ENCODE data around the gene ZNF423. TPM values are rescaled to one million over a fixed set of nuclear protein-coding genes. Genes with fewer than 3 reads are reported as not detected.

The ZNF423 gene
- polyA plus RNA-seq, 1 donor from 2014 or later: 4.5 TPM

GRCh38 chr16:49697631-49698452 lies 158.1 kb downstream of the ZNF423 start:
- peaks cover 17% of the 10 kb centered on the region for H3F3A ChIP-seq (ENCODE audit: insufficient read depth, low read length, poor library complexity, severe bottlenecking)
- H2AFZ ChIP-seq (ENCODE audit: low read depth, low read length): no peak overlapping the region
- no peak overlapping the region for H3K27ac ChIP-seq (ENCODE audit: low read length)
- no peaks in the 10 kb centered on the region for H3K9me2 ChIP-seq (ENCODE audit: insufficient read depth, low read length)
- H3K4me3 ChIP-seq (ENCODE audit: low read length): no peak overlapping the region
- no peak overlapping the region for H3K9ac ChIP-seq (ENCODE audit: low read length)
- no peaks in the 10 kb centered on the region for H4K20me1 ChIP-seq (ENCODE audit: insufficient read depth)
- no peaks in the 10 kb centered on the region for H3K36me3 ChIP-seq (ENCODE audit: insufficient read depth, low read length)
- TF ChIP-seq SMC3 (conservative IDR thresholded peaks at IDR 0.05; ENCODE audit: poor library complexity): no peak
- TF ChIP-seq REST (IDR thresholded peaks at IDR 0.05; ENCODE audit: borderline replicate concordance): no peak
- TF ChIP-seq EZH2 (IDR thresholded peaks at IDR 0.05; ENCODE audit: borderline replicate concordance, insufficient read depth, low read length, poor library complexity, severe bottlenecking): no peak
- no peak for TF ChIP-seq EP300 (conservative IDR thresholded peaks at IDR 0.05; ENCODE audit: poor library complexity, severe bottlenecking)
- TF ChIP-seq CTCF (IDR thresholded peaks at IDR 0.05; ENCODE audit: poor library complexity, severe bottlenecking): no peak
- TF ChIP-seq RAD21 (conservative IDR thresholded peaks at IDR 0.05): no peak
- TF ChIP-seq TAF1 (IDR thresholded peaks at IDR 0.05; ENCODE audit: low read depth): no peak
- TF ChIP-seq MXI1 (conservative IDR thresholded peaks at IDR 0.05; ENCODE audit: poor library complexity, severe bottlenecking): no peak
- TF ChIP-seq POLR2AphosphoS5 (IDR thresholded peaks at IDR 0.05): no peak
- H3K79me2 ChIP-seq (replicated peaks; ENCODE audit: insufficient read depth, low read length): no peaks in the 10 kb centered on the region
- no peaks in the 10 kb centered on the region for H3K27me3 ChIP-seq (ENCODE audit: insufficient read depth, low read depth, low read length)
- no peak overlapping the region for H3K4me2 ChIP-seq (ENCODE audit: low read length)
- H3K9me3 ChIP-seq (ENCODE audit: low read length): no peaks in the 10 kb centered on the region

DNA sequence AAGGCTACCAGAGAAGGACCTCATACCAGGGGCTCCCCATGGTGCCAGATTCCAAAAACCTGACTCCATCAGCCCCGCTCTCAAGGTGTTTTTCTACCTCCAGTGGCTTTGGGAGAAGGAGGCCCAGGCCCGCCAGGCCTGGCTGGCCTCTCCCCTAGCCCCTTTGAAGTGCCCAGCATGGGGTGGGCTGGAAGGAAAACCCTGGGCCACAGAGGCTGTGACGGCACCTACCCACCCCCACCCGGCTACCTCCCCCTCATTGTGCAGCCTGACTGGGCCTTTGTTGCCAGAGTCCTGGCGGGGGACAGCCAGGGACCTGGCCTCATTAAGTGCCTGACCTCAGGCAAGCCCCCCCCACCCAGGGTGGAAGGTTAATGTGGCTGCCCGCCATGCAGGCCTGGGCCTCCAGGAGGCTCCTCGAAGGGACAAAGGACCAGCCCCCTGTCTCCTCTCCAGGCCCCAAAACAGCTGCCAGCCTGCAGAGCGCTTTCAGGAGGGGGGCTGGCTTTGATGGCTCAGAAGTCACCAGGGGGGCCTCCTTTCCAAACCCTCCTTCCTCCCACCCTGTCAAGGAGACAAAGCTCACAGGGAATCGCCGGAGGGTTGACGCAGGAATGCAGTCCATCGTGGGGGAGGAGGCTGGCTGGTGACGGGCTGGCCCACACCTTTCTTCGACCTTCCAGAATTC lies 159.4 kb downstream of the ZNF423 start:
- TF ChIP-seq REST (IDR thresholded peaks at IDR 0.05; ENCODE audit: borderline replicate concordance) (no peak), TAF1 (IDR thresholded peaks at IDR 0.05; ENCODE audit: low read depth) (no peak), POLR2AphosphoS5 (IDR thresholded peaks at IDR 0.05) (no peak), EZH2 (IDR thresholded peaks at IDR 0.05; ENCODE audit: borderline replicate concordance, insufficient read depth, low read length, poor library complexity, severe bottlenecking) (no peak), RAD21 (conservative IDR thresholded peaks at IDR 0.05) (no peak), EP300 (conservative IDR thresholded peaks at IDR 0.05; ENCODE audit: poor library complexity, severe bottlenecking) (no peak), MXI1 (conservative IDR thresholded peaks at IDR 0.05; ENCODE audit: poor library complexity, severe bottlenecking) (no peak), CTCF (IDR thresholded peaks at IDR 0.05; ENCODE audit: poor library complexity, severe bottlenecking) (no peak), SMC3 (conservative IDR thresholded peaks at IDR 0.05; ENCODE audit: poor library complexity) (no peak)
- no peak overlapping the region for H3K27ac ChIP-seq (ENCODE audit: low read length)

More for the DNA sequence above, 159.4 kb downstream of the ZNF423 start:
- no peaks in the 10 kb centered on the region for H4K20me1 ChIP-seq (ENCODE audit: insufficient read depth)
- H3K4me3 ChIP-seq (ENCODE audit: low read length): no peak overlapping the region
- no peak overlapping the region for H3K4me2 ChIP-seq (ENCODE audit: low read length)
- no peaks in the 10 kb centered on the region for H3K9me3 ChIP-seq (ENCODE audit: low read length)
- H3K36me3 ChIP-seq (ENCODE audit: insufficient read depth, low read length): no peaks in the 10 kb centered on the region
- H3K9ac ChIP-seq (ENCODE audit: low read length): no peak overlapping the region
- H3K9me2 ChIP-seq (ENCODE audit: insufficient read depth, low read length): no peaks in the 10 kb centered on the region
- H2AFZ ChIP-seq (ENCODE audit: low read depth, low read length): no peak overlapping the region
- H3K27me3 ChIP-seq (ENCODE audit: insufficient read depth, low read depth, low read length): no peaks in the 10 kb centered on the region
- peaks cover 13% of the 10 kb centered on the region for H3F3A ChIP-seq (ENCODE audit: insufficient read depth, low read length, poor library complexity, severe bottlenecking)
- H3K79me2 ChIP-seq (replicated peaks; ENCODE audit: insufficient read depth, low read length): no peaks in the 10 kb centered on the region
